GM12874 (cell line): Measurements from ENCODE around the gene PDE4D.

Experiments
- TF ChIP-seq, protein P1 (sequence below): IDR thresholded peaks from 2 replicates; pipeline ENCODE4 v1.5.1; 2011; ENCODE audit warnings: low read depth, mild to moderate bottlenecking, control low read depth, low read length, moderate library complexity; ENCODE audit not compliant: insufficient read depth

PDE4D gene

DNA sequence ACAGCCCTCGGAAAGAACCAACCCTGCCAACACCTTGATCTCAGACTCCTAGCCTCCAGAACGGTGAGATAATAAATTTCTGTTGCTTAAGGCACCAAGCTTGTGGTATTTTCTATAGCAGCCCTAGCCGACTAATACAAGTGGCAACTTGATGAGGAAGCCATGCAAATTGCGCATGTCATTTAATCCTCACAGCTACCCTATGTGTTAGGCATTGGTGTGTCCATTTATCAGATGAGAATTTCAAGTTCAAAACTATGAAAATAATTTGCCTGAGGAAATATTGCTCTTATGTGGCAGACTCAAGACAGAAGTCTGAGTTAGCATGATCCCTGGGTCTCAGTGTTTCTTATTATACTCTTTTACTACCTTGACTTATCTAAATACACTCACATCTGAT, 264.0 kb downstream of the PDE4D start:
- TF ChIP-seq, protein P1, sequence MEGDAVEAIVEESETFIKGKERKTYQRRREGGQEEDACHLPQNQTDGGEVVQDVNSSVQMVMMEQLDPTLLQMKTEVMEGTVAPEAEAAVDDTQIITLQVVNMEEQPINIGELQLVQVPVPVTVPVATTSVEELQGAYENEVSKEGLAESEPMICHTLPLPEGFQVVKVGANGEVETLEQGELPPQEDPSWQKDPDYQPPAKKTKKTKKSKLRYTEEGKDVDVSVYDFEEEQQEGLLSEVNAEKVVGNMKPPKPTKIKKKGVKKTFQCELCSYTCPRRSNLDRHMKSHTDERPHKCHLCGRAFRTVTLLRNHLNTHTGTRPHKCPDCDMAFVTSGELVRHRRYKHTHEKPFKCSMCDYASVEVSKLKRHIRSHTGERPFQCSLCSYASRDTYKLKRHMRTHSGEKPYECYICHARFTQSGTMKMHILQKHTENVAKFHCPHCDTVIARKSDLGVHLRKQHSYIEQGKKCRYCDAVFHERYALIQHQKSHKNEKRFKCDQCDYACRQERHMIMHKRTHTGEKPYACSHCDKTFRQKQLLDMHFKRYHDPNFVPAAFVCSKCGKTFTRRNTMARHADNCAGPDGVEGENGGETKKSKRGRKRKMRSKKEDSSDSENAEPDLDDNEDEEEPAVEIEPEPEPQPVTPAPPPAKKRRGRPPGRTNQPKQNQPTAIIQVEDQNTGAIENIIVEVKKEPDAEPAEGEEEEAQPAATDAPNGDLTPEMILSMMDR: no peak

GRCh38 chr5:59628062-59628828, 265.3 kb downstream of the PDE4D start:
- TF ChIP-seq, protein P1: no peak

DNA sequence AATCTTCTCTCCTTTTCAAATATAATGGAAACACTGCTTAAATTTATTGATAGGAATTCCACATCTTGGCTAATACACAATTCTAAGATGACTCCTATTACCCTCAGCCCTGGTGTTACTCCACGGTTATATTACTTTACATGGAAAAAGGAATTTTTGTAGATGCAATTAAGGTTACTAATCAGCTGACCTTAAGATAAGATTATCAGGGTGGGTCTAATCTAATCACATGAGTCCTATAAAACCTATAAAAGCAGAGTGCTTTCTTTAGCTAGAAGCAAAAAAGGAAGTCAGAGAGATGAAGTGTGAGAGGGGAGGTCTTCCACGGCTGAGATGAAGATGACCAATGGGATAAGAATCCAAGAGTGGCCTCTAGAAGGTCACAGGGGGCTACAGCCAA, 268.6 kb downstream of the PDE4D start:
- TF ChIP-seq, protein P1: no peak

- TF ChIP-seq, protein P1: no peak
Measured at GRCh38 chr5:59622848-59623247, 270.7 kb downstream of the PDE4D start.

DNA sequence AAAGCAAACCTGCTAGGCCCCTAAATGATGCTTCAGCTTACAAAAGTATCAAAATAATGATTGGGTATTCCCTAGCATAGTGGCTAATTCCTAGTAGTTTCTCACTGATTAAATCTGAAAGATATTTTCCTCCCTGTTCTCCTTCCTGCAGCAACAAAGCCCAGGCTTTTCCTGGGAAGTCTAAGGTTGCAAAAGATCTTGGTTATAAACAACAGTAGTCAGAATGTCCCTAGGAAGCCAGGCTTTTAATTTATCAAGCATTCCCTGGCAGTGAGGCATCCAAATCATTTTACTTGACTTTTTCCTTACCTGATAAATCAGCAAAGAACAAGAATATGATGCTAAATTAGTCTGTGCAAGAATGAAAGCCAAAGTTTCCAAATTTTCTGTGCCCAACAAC, 272.0 kb downstream of the PDE4D start:
- TF ChIP-seq, protein P1: no peak

DNA sequence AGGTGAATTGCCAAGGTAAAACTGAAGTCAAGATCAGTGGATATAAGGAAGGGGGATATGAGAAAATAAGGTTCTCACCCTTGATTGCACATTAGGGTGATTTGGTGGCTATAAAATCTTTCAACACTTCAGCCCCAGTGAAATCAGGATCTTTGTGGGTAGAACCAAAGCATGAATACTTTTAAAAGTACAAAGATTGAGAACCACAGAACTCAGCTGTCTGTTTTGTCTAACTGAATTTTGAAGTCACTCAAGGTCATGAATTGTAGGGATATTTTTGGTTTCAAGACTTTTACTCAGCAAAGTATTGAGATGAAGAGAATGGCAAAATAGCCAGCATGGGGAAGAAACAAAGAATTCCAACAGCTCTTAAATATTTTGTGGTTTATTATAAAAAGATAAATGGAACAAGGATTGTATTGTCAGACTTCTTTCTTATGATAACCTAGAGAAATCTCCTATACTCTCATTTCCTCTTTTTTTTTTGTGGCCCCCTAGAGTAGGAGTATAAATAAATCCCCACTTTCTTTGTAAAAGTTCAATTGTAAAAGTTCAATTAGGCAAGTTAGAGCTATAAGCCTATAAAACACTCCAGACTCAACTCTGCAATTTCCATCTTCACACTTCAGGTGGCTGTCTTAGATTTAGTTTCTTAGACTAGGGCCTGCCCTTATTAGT, 272.9 kb downstream of the PDE4D start:
- TF ChIP-seq, protein P1: no peak

- TF ChIP-seq, protein P1: no peak
Measured at GRCh38 chr5:59618644-59619043, 274.9 kb downstream of the PDE4D start.
